KMS-11 (cell line): ENCODE results near the gene IL1RN.

Source experiments
- H2AFZ ChIP-seq: fragments of 200-600 bp; sonication (generic); 2 replicates; pipeline ENCODE4 v1.6.1; 2016; ENCODE audit warnings: antibody characterized with exemption, mixed run types, low read depth
- H3K27ac ChIP-seq: fragments of 200-600 bp; sonication (generic); 2 replicates; pipeline ENCODE4 v1.6.1; 2016; ENCODE audit warnings: mild to moderate bottlenecking, mixed run types
- H3K27me3 ChIP-seq: fragments of 200-600 bp; sonication (generic); 2 replicates; pipeline ENCODE4 v1.6.1; 2017; ENCODE audit warnings: mild to moderate bottlenecking, low read depth, mixed run types, moderate library complexity; ENCODE audit not compliant: insufficient read depth
- H3K36me3 ChIP-seq: fragments of 200-600 bp; sonication (generic); 2 replicates; pipeline ENCODE4 v1.6.1; 2017; ENCODE audit warnings: mild to moderate bottlenecking, mixed run types; ENCODE audit not compliant: insufficient read depth
- H3K4me1 ChIP-seq: fragments of 200-600 bp; sonication (generic); 2 replicates; pipeline ENCODE4 v1.6.1; 2016; ENCODE audit warnings: mild to moderate bottlenecking, low read depth, mixed run types; ENCODE audit not compliant: poor library complexity, severe bottlenecking
- H3K4me2 ChIP-seq: fragments of 200-600 bp; sonication (generic); 2 replicates; pipeline ENCODE4 v1.7.0; 2016; ENCODE audit warnings: mild to moderate bottlenecking, mixed run types
- H3K4me3 ChIP-seq: fragments of 200-600 bp; sonication (generic); IDR thresholded peaks from 2 replicates; pipeline ENCODE4 v1.6.1; 2017; ENCODE audit warnings: low read depth, low read length, mixed read lengths; ENCODE audit not compliant: insufficient read depth
- H3K79me2 ChIP-seq: fragments of 200-600 bp; sonication (generic); 2 replicates; pipeline ENCODE4 v1.6.1; 2016; ENCODE audit warnings: low read depth, mixed run types; ENCODE audit not compliant: insufficient read depth
- H3K9ac ChIP-seq: fragments of 200-600 bp; sonication (generic); 2 replicates; pipeline ENCODE4 v1.6.1; 2016; ENCODE audit warnings: mild to moderate bottlenecking, mixed run types
- H4K20me1 ChIP-seq: fragments of 200-600 bp; sonication (generic); 2 replicates; pipeline ENCODE4 v1.6.1; 2016; ENCODE audit warnings: mild to moderate bottlenecking, mixed run types; ENCODE audit not compliant: insufficient read depth
- TF ChIP-seq, protein P1 (sequence below): fragments of 200-600 bp; sonication (generic); conservative IDR thresholded peaks from 2 replicates; pipeline ENCODE4 v1.6.1; 2017; ENCODE audit warnings: low read depth, mild to moderate bottlenecking, antibody characterized with exemption, low read length, moderate library complexity, mixed read lengths

The IL1RN gene

DNA sequence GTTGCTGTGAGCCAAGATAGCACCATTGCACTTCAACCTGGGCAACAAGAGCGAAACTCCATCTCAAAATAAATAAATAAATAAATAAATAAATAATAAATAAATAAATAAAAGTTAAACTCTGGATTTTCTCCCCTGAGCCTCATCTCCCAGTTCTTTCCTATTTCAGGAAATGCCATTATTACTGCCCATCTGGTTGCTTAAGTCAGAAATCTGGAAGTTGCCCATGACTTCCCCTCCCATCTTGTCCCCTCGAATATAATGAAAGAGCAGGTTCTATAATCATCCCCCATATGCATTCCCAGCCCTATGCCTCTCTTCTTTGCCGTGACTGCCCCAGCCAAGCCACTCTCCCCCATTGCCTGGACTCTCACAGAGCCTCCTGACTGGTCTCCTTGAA, 42.2 kb downstream of the IL1RN start:
- Histone ChIP-seq H3K4me3 (no peak overlapping the region), H3K4me1 (no peaks in the 10 kb centered on the region), H3K27me3 (no peaks in the 10 kb centered on the region), H2AFZ (no peak overlapping the region), H3K4me2 (no peak overlapping the region), H3K36me3 (no peaks in the 10 kb centered on the region), H4K20me1 (no peaks in the 10 kb centered on the region), H3K9ac (no peak overlapping the region), H3K79me2 (no peaks in the 10 kb centered on the region), H3K27ac (no peak overlapping the region)
- TF ChIP-seq, protein P1, sequence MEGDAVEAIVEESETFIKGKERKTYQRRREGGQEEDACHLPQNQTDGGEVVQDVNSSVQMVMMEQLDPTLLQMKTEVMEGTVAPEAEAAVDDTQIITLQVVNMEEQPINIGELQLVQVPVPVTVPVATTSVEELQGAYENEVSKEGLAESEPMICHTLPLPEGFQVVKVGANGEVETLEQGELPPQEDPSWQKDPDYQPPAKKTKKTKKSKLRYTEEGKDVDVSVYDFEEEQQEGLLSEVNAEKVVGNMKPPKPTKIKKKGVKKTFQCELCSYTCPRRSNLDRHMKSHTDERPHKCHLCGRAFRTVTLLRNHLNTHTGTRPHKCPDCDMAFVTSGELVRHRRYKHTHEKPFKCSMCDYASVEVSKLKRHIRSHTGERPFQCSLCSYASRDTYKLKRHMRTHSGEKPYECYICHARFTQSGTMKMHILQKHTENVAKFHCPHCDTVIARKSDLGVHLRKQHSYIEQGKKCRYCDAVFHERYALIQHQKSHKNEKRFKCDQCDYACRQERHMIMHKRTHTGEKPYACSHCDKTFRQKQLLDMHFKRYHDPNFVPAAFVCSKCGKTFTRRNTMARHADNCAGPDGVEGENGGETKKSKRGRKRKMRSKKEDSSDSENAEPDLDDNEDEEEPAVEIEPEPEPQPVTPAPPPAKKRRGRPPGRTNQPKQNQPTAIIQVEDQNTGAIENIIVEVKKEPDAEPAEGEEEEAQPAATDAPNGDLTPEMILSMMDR, result no peak

GRCh38 chr2:113171334-113172075, 44.1 kb downstream of the IL1RN start:
- Histone ChIP-seq H3K27me3 (no peaks in the 10 kb centered on the region), H4K20me1 (no peaks in the 10 kb centered on the region), H3K36me3 (no peaks in the 10 kb centered on the region), H3K4me1 (peaks cover 8% of the 10 kb centered on the region), H2AFZ (no peak overlapping the region), H3K79me2 (0 out of 2 replicates have a peak, but pooled peaks cover 4% of the 10 kb centered on the region), H3K4me3 (no peak overlapping the region), H3K4me2 (no peak overlapping the region), H3K9ac (no peak overlapping the region), H3K27ac (no peak overlapping the region)
- TF ChIP-seq, protein P1, result no peak

- no peaks in the 10 kb centered on the region for H3K36me3 ChIP-seq
- no peak overlapping the region for H2AFZ ChIP-seq
- H3K79me2 ChIP-seq, result 0 out of 2 replicates have a peak, but pooled peaks cover 4% of the 10 kb centered on the region
- H3K4me1 ChIP-seq, result peaks cover 8% of the 10 kb centered on the region
- no peaks in the 10 kb centered on the region for H3K27me3 ChIP-seq
- no peak overlapping the region for H3K9ac ChIP-seq
- TF ChIP-seq, protein P1, result no peak
- no peaks in the 10 kb centered on the region for H4K20me1 ChIP-seq
- 0 out of 2 replicates have a peak overlapping the region, but pooled peaks have one; percentile 6 for H3K4me2 ChIP-seq
- peak overlapping the region; percentile 14; the same call in 1 of the 2 replicates for H3K27ac ChIP-seq
- H3K4me3 ChIP-seq, result no peak overlapping the region
Observed at GRCh38 chr2:113172721-113173541, 45.5 kb downstream of the IL1RN start.

DNA sequence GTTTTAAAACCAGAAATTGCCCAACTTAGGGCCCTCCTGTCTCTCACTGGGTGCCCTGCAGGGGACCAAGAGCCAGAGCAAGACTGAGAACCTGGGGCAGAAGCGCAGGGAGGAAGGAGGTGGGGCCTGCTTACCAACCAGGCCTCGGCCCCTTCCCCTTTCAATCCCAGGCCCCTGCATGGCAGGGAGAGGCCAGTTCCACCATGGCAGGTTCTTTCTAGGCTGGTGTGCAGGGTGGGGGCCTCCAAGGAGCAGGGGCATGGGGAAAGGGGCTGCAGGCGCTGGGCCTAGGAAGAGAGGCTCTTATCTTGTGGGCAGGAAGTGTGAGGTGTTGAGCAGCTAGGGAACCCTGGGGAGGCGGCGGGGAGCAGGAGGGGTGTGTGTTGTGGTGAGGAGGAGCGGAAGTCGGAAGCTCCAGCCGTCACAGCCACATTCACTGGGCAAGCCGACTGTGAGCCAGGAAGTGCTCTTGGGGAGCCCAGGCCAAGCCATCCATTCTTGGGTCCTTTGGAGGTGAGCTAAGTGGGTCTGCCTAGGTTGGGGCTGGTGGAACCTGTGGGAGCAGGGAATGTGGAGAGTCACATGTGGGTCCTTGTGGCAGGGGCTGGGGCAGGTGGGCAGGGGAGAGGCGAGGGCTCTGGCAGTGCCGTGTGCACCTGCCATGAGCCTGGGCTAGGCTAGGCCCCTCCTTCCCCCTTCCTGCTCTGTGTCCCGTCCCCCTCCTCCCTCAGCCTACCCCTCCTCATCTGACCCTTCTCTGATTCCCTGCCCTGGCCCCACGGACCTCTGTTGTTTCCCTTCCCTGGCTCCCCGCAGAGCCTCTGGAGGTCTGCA, 46.4 kb downstream of the IL1RN start, which contains the start of gene PSD4:
Gene PSD4 (plus strand): TSS at position 430 of the 834 bp plus-strand sequence. CDS start 8,486 bp downstream, outside the sequence.
- 0 out of 2 replicates have a peak, but pooled peaks cover 4% of the 10 kb centered on the region for H3K79me2 ChIP-seq
- no peaks in the 10 kb centered on the region for H4K20me1 ChIP-seq
- TF ChIP-seq, protein P1, result no peak
- H3K36me3 ChIP-seq, result no peaks in the 10 kb centered on the region
- peak within 1 kb of the TSS; percentile 50; the same call in 1 of the 2 replicates for H3K9ac ChIP-seq
- no peaks in the 10 kb centered on the region for H3K27me3 ChIP-seq
- H3K4me3 ChIP-seq, result no peak within 1 kb of the TSS
- H3K4me2 ChIP-seq, result peak within 1 kb of the TSS; percentile 63
- peak within 1 kb of the TSS; percentile 14 for H3K27ac ChIP-seq
- peaks cover 8% of the 10 kb centered on the region for H3K4me1 ChIP-seq
- no peak within 1 kb of the TSS; the same call in 1 of the 2 replicates for H2AFZ ChIP-seq
